ENCODE measurements around the gene PARD3. TPM values are rescaled to one million over a fixed set of nuclear protein-coding genes. Genes with fewer than 3 reads are reported as not detected.

The PARD3 gene
- total RNA-seq, 2 donors from 2014 or later = 59.6 to 74.6 TPM

GRCh38 chr10:34748767-34749166, 66.3 kb downstream of the PARD3 start:
- H3K4me3 ChIP-seq (ENCODE audit: low read length) = no peak overlapping the region
- H3K9me3 ChIP-seq (ENCODE audit: control insufficient read depth, low read length) = no peaks in the 10 kb centered on the region
- H3K27me3 ChIP-seq (ENCODE audit: control insufficient read depth, insufficient read depth, low read length, poor library complexity, severe bottlenecking) = no peaks in the 10 kb centered on the region
- H3K27me3 Mint-ChIP-seq (ENCODE audit: insufficient read depth) = no peaks in the 10 kb centered on the region
- H3K27ac ChIP-seq (ENCODE audit: low read depth, low read length) = no peak overlapping the region
- WGBS, 2 experiments (ENCODE audit: insufficient coverage in 1 of 2, insufficient read length in 1 of 2) = 86 to 92% methylated on average over 4 of the region's 4 CpGs
- H3K9me3 Mint-ChIP-seq = no peaks in the 10 kb centered on the region
- peaks cover 35% of the 10 kb centered on the region for H3K4me1 Mint-ChIP-seq
- H3K4me1 ChIP-seq (ENCODE audit: control insufficient read depth, insufficient read depth, low read length) = no peaks in the 10 kb centered on the region
- TF ChIP-seq CTCF (conservative IDR thresholded peaks at IDR 0.05) = no peak
- no peaks in the 10 kb centered on the region for H3K36me3 ChIP-seq (ENCODE audit: control insufficient read depth, insufficient read depth, low read length)
- H3K36me3 Mint-ChIP-seq (ENCODE audit: low read depth) = peaks cover 7% of the 10 kb centered on the region
- DNase-seq = no peak
- peak overlapping the region; percentile 79 for H3K27ac Mint-ChIP-seq
- H3K4me3 Mint-ChIP-seq = no peak overlapping the region
- no peak overlapping the region for H3K9ac ChIP-seq (ENCODE audit: extremely low read depth, low read length, poor library complexity, severe bottlenecking)

- Mint-ChIP-seq H3K36me3 (ENCODE audit: low read depth) (peaks cover 7% of the 10 kb centered on the region), H3K9me3 (no peaks in the 10 kb centered on the region), H3K27ac (peak overlapping the region; percentile 79), H3K4me1 (peaks cover 33% of the 10 kb centered on the region), H3K27me3 (ENCODE audit: insufficient read depth) (no peaks in the 10 kb centered on the region), H3K4me3 (no peak overlapping the region)
- whole genome bisulfite sequencing, 2 experiments (ENCODE audit: insufficient coverage in 1 of 2, insufficient read length in 1 of 2) = 90 to 95% methylated on average over 1 to 6 of the region's 6 CpGs
- H3K27ac ChIP-seq (ENCODE audit: low read depth, low read length) = no peak overlapping the region
- no peak for TF ChIP-seq CTCF (conservative IDR thresholded peaks at IDR 0.05)
- H3K9me3 ChIP-seq (ENCODE audit: control insufficient read depth, low read length) = no peaks in the 10 kb centered on the region
- no peak for DNase-seq
- no peaks in the 10 kb centered on the region for H3K36me3 ChIP-seq (ENCODE audit: control insufficient read depth, insufficient read depth, low read length)
- no peaks in the 10 kb centered on the region for H3K27me3 ChIP-seq (ENCODE audit: control insufficient read depth, insufficient read depth, low read length, poor library complexity, severe bottlenecking)
- no peak overlapping the region for H3K4me3 ChIP-seq (ENCODE audit: low read length)
- H3K9ac ChIP-seq (ENCODE audit: extremely low read depth, low read length, poor library complexity, severe bottlenecking) = no peak overlapping the region
- H3K4me1 ChIP-seq (ENCODE audit: control insufficient read depth, insufficient read depth, low read length) = no peaks in the 10 kb centered on the region
Measured at GRCh38 chr10:34748357-34748756, 66.7 kb downstream of the PARD3 start.

- WGBS, 2 experiments (ENCODE audit: insufficient coverage in 1 of 2, insufficient read length in 1 of 2) = 99 to 100% methylated on average over 1 to 3 of the region's 4 CpGs
- Histone ChIP-seq H3K4me3 (ENCODE audit: low read length) (no peak overlapping the region), H3K27me3 (ENCODE audit: control insufficient read depth, insufficient read depth, low read length, poor library complexity, severe bottlenecking) (no peaks in the 10 kb centered on the region), H3K27ac (ENCODE audit: low read depth, low read length) (no peak overlapping the region), H3K4me1 (ENCODE audit: control insufficient read depth, insufficient read depth, low read length) (no peaks in the 10 kb centered on the region), H3K9ac (ENCODE audit: extremely low read depth, low read length, poor library complexity, severe bottlenecking) (no peak overlapping the region), H3K9me3 (ENCODE audit: control insufficient read depth, low read length) (no peaks in the 10 kb centered on the region), H3K36me3 (ENCODE audit: control insufficient read depth, insufficient read depth, low read length) (no peaks in the 10 kb centered on the region)
- Mint-ChIP-seq H3K4me3 (no peak overlapping the region), H3K4me1 (peaks cover 21% of the 10 kb centered on the region), H3K36me3 (ENCODE audit: low read depth) (peaks cover 7% of the 10 kb centered on the region), H3K27ac (no peak overlapping the region), H3K9me3 (no peaks in the 10 kb centered on the region), H3K27me3 (ENCODE audit: insufficient read depth) (no peaks in the 10 kb centered on the region)
- no peak for DNase-seq
- TF ChIP-seq CTCF (conservative IDR thresholded peaks at IDR 0.05) = no peak
Measured at GRCh38 chr10:34746094-34746493, 69.0 kb downstream of the PARD3 start.

Data from endodermal cell (in vitro differentiated cells).